Stimulated activated CD4-positive, alpha-beta T cell treated with anti-CD3 and anti-CD28 coated beads, Interleukin-15, amount 100 ng/mL, for 1 hour (primary cell): ENCODE results near the gene BCDIN3D.
"Not testable (repeated sequence)": the region's sequence is repeated elsewhere in the genome, so short reads cannot be mapped to it uniquely, and the experiment has no call there.

Source experiments
- DNase-seq, 2 donors: peaks; one replicate each; pipeline ENCODE4 v3.0.0-alpha.2; 2020; ENCODE audit warnings: low read depth in 1 of 2, low spot score in 1 of 2

BCDIN3D gene

DNA sequence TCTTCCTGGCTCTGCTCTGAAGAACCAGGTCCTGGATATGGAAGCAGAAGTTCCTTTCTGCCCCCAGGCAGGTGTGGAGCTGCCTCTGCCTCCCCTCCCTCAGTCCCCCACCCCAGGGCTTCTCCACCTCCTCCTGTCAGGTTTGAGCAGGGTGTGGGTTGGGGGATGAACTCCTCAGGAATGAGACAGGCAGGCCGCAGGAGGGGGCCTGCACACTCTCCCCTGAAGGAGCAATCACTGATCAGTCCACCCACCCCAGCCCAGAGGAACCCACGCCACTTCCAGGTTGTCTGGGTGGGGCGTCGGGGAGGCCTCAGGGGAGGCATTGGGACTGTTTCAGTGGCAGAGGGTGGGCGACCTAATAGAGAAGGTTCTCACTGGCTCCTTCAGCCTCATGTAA lies 34.2 kb upstream of the BCDIN3D start:
- no peak for DNase-seq

DNA sequence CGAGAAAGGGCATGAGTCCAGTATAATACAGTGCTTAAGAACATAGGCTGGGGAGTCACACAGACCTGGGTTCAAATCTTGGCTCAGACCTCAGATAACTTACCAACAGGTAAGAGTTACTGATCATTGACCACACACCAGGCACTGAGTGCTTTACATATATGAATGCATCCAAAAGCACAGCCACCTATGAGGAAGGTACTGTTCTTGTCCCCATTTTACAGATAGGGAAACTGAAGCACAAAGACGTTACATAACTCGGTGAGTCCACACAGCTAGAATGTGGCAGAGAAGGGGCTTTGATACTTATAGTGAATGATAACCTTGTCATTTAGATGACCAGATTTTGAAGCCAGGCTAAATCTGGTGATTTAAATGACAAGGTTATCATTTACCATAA lies 33.2 kb upstream of the BCDIN3D start:
- DNase-seq = no peak

- DNase-seq = no peak
These were observed 32.3 kb upstream of the BCDIN3D start for GRCh38 chr12:49875115-49875720.

- DNase-seq = no peak
These were observed 31.4 kb upstream of the BCDIN3D start for GRCh38 chr12:49874142-49874897.

DNA sequence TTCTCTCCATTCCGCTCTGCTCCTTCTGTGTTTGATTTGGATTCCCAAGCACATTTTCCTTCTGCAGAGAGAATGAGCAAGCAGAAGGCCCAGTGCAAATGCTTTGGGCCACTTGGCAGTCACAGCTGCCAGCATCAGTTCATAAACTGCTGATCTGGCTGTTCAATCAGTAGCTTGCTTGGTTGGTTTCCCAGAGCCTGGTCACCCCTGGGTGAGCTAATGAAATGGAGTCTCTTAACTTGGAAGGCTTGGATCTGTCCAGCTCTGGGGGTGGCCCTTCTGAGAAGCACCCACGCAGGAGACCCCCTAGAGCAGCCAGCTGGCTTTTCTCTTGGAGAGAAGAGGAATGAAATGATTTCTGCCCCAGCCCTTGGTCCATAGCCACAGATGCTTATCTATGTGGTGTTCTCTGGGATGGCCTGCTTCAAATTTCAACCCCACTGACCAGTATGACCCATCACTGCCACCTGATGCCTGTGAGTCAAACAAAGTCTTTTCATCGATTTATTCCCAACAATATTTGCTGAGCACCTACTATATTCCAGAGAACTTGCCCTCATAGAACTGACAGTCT lies 30.5 kb upstream of the BCDIN3D start:
- no peak for DNase-seq

GRCh38 chr12:49872781-49873181 lies 29.9 kb upstream of the BCDIN3D start:
- no peak for DNase-seq

DNA sequence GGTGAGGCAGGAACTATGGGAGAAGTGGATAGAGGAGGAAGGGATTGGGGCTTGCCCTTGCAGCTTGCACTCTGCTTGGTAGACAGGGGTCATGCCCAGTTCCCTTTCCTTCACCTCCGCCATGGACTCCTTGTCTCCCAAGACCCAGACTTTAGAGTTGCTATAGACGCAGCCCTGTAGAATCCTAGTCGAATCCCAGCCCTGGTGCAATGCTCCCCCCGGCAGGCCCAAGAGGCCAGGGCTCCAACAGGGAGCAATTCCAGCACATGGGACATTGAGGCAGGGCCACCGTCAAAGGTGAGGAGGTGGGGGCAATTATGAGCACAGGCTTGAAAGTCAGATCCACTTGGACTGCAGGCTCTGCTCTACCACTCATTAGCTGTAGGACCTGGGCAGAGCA lies 29.5 kb upstream of the BCDIN3D start:
- DNase-seq = no peak

- not testable (repeated sequence) for DNase-seq
These were observed 28.9 kb upstream of the BCDIN3D start for GRCh38 chr12:49871811-49872251.

GRCh38 chr12:49871263-49871561 lies 28.3 kb upstream of the BCDIN3D start:
- DNase-seq = no peak

GRCh38 chr12:49870501-49871262 lies 27.8 kb upstream of the BCDIN3D start:
- no peak for DNase-seq

DNA sequence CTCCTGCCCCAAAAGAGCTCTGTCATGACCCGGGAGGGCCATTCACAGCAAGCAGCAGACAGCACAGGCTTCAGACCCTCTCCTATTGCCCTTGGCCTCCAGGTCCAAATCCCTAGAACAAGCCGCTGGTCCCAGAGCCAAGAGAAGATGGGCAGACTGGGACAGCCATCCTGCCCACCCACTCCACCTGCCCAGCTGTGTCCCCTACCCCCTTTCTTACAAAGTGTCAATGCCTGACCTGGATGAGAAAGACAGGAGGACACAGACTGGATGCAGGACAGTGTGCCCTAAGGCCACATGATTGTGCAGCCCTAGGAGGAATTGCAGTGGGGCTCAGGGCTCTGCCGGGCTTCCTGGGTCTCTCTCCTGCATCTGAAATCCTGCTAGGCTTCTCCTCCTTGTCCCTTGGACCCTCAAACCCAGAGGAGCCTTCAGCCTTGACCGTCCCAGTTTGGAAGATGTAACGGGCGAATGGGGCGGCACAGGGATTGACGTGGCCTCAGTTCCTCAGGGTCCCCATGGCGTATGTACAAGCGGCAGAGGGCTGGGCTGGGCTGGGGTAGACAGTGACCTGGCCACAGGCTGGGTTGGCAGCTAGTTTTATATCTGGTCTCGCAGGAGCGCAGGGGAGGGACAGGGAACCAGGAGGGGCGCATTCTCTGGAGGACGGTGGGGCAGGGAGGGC lies 27.1 kb upstream of the BCDIN3D start:
- no peak for DNase-seq

DNA sequence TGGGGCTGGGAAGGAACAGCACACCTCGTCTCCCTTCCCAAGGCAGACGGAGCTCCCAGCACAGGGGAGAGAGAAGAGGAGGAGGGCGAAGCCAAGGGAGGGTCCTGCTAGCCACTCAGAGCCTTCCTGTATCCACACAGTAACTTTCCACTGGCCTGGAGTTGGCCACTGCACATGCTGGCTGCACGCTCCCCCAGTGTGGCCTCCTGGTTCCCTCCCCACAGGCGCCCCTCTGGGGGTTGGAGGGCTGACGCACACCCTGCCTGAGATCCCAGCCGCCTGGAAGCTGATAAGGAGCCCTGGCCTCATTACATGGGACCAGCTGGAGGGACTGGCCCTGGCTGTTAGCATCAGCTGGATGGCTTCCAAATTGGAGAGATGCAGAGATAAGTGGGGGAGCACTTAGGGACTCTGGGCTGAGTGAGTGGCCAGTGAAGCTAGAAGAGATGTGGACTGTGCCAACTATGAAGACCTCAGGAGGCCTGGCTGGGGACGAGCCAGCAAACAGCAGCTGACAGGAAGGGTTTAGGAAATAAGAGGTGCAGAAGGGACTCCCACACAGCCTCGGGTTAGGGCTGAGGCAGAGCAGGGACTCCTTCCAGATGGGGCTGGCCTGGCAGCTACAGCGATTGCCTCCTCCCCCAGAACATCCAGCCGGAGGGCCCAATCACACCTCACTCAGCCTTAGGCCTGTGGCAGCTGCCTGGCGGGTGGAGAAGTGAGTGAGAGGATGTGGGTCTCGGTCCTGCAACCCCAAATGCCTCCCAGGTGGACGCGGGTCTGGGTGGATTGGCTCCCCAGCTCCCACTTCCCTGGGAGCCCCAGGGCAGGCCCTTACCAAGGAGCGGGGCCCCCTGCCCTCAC lies 26.3 kb upstream of the BCDIN3D start:
- DNase-seq = no peak

GRCh38 chr12:49868449-49868848 lies 25.5 kb upstream of the BCDIN3D start:
- DNase-seq = no peak

DNA sequence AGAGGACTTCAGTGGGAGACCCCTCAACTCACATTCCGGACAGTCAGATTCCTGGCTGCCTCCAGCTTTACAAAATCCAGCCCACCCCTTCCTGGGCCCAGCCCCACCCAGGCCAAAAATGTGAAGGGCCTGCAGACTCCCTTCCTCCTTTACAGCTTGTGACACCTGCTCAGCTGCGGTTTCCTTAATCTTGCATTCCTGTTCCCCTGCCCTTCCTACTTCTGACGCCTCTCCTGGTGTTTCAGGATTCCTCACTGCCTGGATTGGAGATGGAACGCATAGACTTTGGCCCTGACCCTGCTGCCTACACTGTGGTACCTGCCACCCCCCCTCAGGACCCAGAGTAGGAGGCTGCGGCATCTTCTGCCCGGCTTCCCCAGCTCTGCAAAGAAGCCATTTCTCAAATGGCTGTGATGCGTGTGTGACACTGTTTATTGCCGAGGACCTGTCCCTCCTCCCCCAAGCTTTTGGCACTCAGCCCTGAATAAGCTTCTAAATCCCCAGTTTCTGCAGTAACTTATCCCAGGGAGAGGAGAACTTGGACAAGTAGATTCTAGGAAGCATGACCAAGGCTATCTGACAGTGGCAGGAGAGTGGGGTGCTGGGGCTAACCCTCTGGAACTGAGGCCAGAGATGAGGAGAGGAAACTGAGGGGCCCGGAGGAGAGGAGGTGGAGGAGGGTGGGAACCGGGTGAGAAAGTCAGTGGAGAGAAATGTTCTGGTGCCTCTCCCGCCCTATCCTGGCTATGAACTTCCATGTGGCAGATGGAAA lies 24.9 kb upstream of the BCDIN3D start:
- DNase-seq = no peak

GRCh38 chr12:49866859-49867569 lies 24.1 kb upstream of the BCDIN3D start:
- DNase-seq = peak; percentile 40 to 57

DNA sequence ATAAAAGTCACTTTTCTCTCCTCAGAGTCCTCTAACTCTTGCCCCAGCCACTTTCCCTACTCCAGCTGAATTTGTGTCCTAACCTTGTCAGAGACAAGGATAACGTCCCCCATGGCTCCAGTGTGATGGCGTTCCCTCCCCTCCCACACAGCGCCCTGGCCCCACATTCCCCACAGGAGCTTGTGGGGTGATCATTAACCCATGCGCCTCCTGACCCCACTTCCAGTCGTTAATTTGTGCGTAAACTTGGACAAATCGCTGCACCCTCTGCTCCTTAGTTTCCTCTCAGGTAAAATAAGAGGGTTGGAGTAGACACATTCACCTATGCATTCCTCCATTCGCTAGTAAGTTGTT lies 22.9 kb upstream of the BCDIN3D start:
- DNase-seq = no peak

DNA sequence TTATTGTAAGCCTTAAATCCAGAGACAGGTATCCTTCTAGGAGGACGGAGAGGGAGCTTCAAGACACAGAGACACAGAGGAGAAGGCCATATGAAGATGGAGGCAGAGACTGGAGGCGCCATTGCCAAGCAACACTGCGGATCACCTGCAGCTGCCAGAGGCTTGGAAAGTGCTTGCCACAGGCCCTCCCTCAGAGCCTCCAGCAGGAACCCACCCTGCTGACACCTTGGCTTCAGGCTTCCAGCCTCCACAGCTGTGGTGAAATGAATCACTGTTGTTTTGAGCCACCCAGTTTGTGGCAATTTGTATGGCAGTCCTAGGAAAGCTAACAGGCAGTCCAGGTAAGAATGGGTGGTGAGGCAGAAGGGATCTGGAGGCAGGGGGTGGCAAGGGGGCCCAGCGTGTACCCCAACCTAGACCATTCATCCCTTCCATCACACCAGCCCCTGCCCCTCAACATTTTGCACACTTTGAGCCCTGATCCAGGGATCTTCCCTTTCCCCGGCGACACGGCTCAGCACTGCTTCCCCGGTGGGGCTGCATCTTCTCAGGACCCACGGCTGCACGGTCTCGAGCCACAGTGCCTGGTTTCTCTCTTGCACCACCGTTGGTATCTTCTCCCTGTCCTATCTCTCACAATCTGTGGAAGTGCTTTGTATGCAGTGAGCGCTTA lies 22.3 kb upstream of the BCDIN3D start:
- no peak for DNase-seq

GRCh38 chr12:49864798-49865090 lies 21.8 kb upstream of the BCDIN3D start:
- DNase-seq = no peak
